Left lung (tissue), 10 donors: ENCODE results near the gene TMEM161B. TPM values are rescaled to one million over a fixed set of nuclear protein-coding genes. Genes with fewer than 3 reads are reported as not detected.
"Not testable (repeated sequence)": the region's sequence is repeated elsewhere in the genome, so short reads cannot be mapped to it uniquely, and the experiment has no call there.

Experiments used
- ATAC-seq: fragments of 200-7000 bp; cut with Tn5 transposase; one replicate; pipeline ENCODE4 v1.9.1; 2020; ENCODE audit warnings: moderate library complexity
- DNase-seq, 4 donors: peaks; one replicate each; pipeline ENCODE4 v3.0.0-alpha.2; 2013 to 2020
- H3K27ac ChIP-seq, 2 donors: fragments of 200-600 bp; sonication (generic) in 1 of 2; one replicate each; pipeline versions ENCODE4 v1.5.0 to v1.8.0; 2020 to 2021
- H3K27me3 ChIP-seq, 2 donors: fragments of 200-600 bp; sonication (generic) in 1 of 2; one replicate each; pipeline versions ENCODE4 v1.5.0 to v1.8.0; 2020 to 2021
- H3K36me3 ChIP-seq, 2 donors: fragments of 200-600 bp; sonication (generic) in 1 of 2; one replicate each; pipeline versions ENCODE4 v1.5.0 to v1.8.0; 2020 to 2021
- H3K4me1 ChIP-seq, 2 donors: fragments of 200-600 bp; one replicate each; pipeline ENCODE4 v1.8.0; 2021
- H3K4me3 ChIP-seq, 2 donors: fragments of 200-600 bp; sonication (generic) in 1 of 2; one replicate each; pipeline versions ENCODE4 v1.5.0 to v1.8.0; 2020 to 2021; ENCODE audit warnings: mild to moderate bottlenecking in 1 of 2
- H3K9me3 ChIP-seq, 2 donors: fragments of 200-600 bp; sonication (generic) in 1 of 2; one replicate each; pipeline versions ENCODE4 v1.5.0 to v1.8.0; 2020 to 2021
- intact Hi-C, 2 donors: fragments of 100-400 bp; cut with DNase I; formaldehyde crosslinking; loops; one replicate each; pipeline versions ENCODE4 v1.11.2 to v1.14.2; 2022
- polyA plus RNA-seq, 6 donors: library from polyadenylated mRNA; unstranded; fragments of 120-200 nt; gene quantifications; one replicate each; pipeline ENCODE4 v1.2.1, GENCODE V29; 2013; ENCODE audit not compliant: insufficient read length in 6 of 6
- total RNA-seq, 2 donors: library from RNA; stranded (reverse); fragmentation: NEBNext Ultra II Directional; extraction: Animal tissue kit (Norgen Biotek cat#: 25700); gene quantifications; one replicate each; pipeline ENCODE4 v1.2.1, GENCODE V29; 2021
- TF ChIP-seq, protein P1 (sequence below), 2 donors: fragments of 200-600 bp; sonication (generic) in 1 of 2; IDR thresholded peaks; one replicate each; pipeline versions ENCODE4 v1.5.0 to v1.8.0; 2021; ENCODE audit warnings: antibody characterized with exemption in 2 of 2
- donor health status: DM: no; HTN: yes; CAD: no.
- donor health status: DM: no; HTN: no; CAD: no.

The TMEM161B gene
- total and polyA plus RNA-seq, 8 donors = 13.6 to 37.1 (median 27.4) TPM

DNA sequence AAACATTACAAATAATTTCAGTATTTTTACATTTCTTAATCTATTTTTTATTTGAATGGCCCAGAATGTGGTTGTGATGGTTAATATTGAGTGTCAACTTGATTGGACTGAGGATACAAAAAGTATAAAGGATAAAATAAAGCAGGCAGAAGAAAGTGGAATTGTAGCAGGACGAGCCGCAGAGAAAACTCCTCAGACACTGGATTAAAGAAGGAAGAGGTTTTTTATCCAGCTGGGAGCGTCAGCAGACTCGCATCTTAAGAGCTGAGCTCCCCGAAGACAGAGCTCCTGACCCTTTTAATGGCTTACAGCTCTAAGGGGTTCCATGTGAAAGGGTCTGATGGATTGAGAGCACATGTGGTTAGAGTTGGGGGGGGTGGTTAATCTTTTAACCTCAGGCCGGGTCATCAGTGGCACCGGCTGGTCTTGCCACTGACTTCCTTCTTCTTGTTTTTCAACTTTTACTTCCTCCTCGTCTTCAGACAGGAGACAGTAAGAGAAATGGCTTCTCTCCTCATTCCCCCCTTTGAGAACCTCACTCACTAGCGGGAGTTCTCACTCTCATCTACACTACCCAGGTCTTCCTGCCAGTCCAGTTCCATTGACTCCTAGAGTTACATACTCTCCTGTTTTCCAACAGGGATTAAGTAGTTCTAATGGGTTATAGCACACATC is 80.0 kb downstream of the TMEM161B start:
- H3K4me3 ChIP-seq = no peak overlapping the region
- TF ChIP-seq, protein P1, sequence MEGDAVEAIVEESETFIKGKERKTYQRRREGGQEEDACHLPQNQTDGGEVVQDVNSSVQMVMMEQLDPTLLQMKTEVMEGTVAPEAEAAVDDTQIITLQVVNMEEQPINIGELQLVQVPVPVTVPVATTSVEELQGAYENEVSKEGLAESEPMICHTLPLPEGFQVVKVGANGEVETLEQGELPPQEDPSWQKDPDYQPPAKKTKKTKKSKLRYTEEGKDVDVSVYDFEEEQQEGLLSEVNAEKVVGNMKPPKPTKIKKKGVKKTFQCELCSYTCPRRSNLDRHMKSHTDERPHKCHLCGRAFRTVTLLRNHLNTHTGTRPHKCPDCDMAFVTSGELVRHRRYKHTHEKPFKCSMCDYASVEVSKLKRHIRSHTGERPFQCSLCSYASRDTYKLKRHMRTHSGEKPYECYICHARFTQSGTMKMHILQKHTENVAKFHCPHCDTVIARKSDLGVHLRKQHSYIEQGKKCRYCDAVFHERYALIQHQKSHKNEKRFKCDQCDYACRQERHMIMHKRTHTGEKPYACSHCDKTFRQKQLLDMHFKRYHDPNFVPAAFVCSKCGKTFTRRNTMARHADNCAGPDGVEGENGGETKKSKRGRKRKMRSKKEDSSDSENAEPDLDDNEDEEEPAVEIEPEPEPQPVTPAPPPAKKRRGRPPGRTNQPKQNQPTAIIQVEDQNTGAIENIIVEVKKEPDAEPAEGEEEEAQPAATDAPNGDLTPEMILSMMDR (IDR thresholded peaks at IDR 0.05) = no peak
- H3K27ac ChIP-seq = no peak overlapping the region
- ATAC-seq (no peak), DNase-seq (no peak)
- intact Hi-C loops = no loop called here
- peaks cover 0 to 21% of the 10 kb centered on the region in 2 donors for H3K36me3 ChIP-seq
- H3K27me3 ChIP-seq = no peaks in the 10 kb centered on the region
- H3K9me3 ChIP-seq = peaks cover 3 to 51% of the 10 kb centered on the region in 2 donors
- no peaks in the 10 kb centered on the region for H3K4me1 ChIP-seq

DNA sequence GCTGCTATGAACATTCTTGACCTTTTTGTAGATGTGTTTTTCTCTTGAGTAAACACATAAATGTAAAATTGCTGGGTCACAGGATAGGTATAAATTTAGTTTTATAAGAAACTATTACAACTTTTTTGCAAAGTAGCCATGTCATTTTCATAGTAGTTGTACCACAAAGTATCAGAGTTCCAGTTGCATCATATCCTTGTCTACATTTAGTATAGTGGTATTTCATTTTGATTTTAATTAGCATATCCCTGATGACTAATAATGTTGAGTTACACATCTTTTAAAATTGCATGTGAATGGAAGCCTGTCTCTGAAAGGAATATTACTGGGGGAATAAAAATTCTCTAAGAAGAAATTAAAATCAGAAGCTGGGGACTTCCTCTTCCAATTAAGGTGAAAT is 85.4 kb downstream of the TMEM161B start:
- TF ChIP-seq, protein P1 (IDR thresholded peaks at IDR 0.05) = no peak
- Histone ChIP-seq H3K36me3 (no peaks in the 10 kb centered on the region), H3K4me1 (no peaks in the 10 kb centered on the region), H3K9me3 (peaks cover 0 to 16% of the 10 kb centered on the region in 2 donors), H3K4me3 (no peak overlapping the region), H3K27me3 (no peaks in the 10 kb centered on the region), H3K27ac (no peak overlapping the region)
- ATAC-seq = no peak
- intact Hi-C loops = no loop called here
- DNase-seq = no peak

DNA sequence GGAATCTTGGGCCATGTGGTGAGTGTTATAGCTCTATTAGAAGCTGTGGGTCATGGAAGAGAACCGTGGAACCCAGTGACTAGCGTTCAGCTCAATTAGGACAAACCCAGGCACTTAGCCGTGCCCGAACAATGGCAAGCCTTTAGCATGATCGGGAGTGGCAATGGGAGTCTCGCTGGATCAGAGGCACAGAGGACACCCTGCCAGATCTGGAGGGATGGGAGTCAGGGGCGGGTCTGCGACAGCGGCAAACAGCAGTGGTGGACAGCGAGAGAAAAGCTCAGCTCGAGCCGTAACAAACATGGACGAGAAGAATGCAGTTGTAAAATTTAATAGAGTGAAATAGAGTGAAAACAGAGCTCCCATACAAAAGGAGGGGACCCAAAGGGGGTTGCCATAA is 91.2 kb downstream of the TMEM161B start:
- H3K27ac ChIP-seq, H3K4me1 ChIP-seq, DNase-seq, H3K4me3 ChIP-seq, H3K36me3 ChIP-seq, H3K9me3 ChIP-seq, intact Hi-C loops, ATAC-seq: not testable (repeated sequence)
- H3K27me3 ChIP-seq = peaks cover 0 to 12% of the 10 kb centered on the region in 2 donors

DNA sequence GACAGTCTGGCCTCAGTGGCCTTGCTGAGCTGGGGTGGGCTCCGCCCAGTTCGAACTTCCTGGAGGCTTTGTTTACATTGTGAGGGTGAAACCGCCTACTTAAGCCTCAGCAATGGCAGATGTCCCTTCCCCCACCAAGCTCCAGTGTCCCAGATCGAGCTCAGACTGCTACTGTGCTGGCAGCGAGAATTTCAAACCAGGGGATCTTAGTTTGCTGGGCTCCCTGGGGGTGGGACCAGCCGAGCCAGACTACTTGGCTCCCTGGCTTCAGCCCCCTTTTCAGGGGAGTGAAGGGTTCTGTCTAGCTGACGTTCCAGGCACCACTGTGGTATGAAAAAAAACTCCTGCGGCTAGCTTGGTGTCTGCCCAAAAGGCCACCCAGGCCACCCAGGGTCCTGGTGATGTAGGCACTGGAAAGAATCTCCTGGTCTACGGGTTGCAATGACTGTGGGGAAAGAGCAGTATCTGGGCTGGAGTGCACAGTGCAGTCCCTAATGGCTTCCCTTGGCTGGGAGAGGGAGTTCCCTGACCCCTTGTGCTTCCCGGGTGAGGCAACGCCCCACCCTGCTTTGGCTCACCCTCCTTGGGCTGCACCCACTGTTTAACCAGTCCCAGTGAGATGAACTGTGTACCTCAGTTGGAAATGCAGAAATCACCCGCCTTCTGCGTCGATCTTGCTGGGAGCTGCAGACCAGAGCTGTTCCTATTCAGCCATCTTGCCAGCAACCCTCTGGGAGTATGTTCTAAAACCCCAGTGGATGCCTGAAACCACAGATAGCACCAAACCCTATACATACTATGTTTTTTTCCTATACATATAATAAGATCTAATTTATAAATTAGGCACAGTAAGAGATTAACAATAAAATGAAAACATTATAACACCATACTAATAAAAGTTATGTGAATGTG is 95.5 kb downstream of the TMEM161B start:
- Histone ChIP-seq H3K27me3 (peaks cover 0 to 12% of the 10 kb centered on the region in 2 donors), H3K4me1 (no peaks in the 10 kb centered on the region), H3K9me3 (peaks cover 0 to 9% of the 10 kb centered on the region in 2 donors), H3K27ac (no peak overlapping the region), H3K36me3 (no peaks in the 10 kb centered on the region), H3K4me3 (no peak overlapping the region)
- ATAC-seq (no peak), DNase-seq (no peak)
- TF ChIP-seq, protein P1 (IDR thresholded peaks at IDR 0.05) = no peak
- intact Hi-C loops = no loop called here

DNA sequence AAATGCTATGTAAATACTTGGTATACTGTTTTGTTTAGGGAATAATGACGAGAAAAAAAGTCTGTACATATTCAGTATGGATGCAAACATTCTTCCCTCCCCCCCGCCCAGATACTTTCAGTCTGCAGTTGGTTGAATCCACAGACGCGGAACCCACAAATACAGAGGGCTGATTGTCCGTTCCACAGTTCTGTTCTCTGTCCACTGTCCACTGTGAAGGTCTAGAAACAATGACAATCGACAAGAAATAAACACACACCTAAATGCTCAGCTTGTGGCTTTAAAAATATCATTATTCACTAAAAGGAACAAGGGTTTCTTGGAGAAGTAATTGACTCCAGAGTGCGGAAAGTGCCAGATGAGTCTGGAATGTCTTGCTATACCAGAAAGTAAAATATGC is 109.1 kb downstream of the TMEM161B start:
- Histone ChIP-seq H3K36me3 (no peaks in the 10 kb centered on the region), H3K9me3 (no peaks in the 10 kb centered on the region), H3K4me1 (no peaks in the 10 kb centered on the region), H3K4me3 (no peak overlapping the region), H3K27ac (no peak overlapping the region), H3K27me3 (no peaks in the 10 kb centered on the region)
- ATAC-seq (no peak), DNase-seq (no peak)
- intact Hi-C loops = no loop called here
- TF ChIP-seq, protein P1 (IDR thresholded peaks at IDR 0.05) = no peak
